ENCODE results near the gene VPS4B. TPM values are rescaled to one million over a fixed set of nuclear protein-coding genes. Genes with fewer than 3 reads are reported as not detected.

VPS4B gene
- 10 to 100 TPM; 36.0 to 50.5 (median 40.9) TPM for total RNA-seq

GRCh38 chr18:63422087-63422863 is at the start of gene VPS4B:
Gene VPS4B, minus strand, starts transcription at chr18:63422476. Its CDS starts 217 bp downstream, at chr18:63422259.
- peak; percentile 99 for DNase-seq
- TF ChIP-seq CTCF (IDR thresholded peaks at IDR 0.05): no peak
- peak in 1 of 2 donors; percentile 87 for TF ChIP-seq POLR2A (IDR thresholded peaks at IDR 0.05)
- peak within 1 kb of the TSS; percentile 92 to 96 (median 92) for H3K27ac ChIP-seq
- no peaks in the 10 kb centered on the region for H3K27me3 ChIP-seq
- H3K4me1 ChIP-seq: peaks cover 7 to 18% of the 10 kb centered on the region in 2 donors
- WGBS, 2 donors: 0% methylated on average over 19 to 42 of the region's 58 CpGs
- peak within 1 kb of the TSS; percentile 78 to 97 (median 90) for H3K4me3 ChIP-seq (replicated peaks in 1 of 3)
- intact Hi-C loops (cut with DNase I): loop anchor here (5.0 kb wide), 1 partner anchor 55 kb away; the partner anchor contains the start of gene KDSR
- no peaks in the 10 kb centered on the region for H3K9me3 ChIP-seq
- H3K36me3 ChIP-seq: no peaks in the 10 kb centered on the region

- no peak for DNase-seq
- no peak overlapping the region for H3K4me3 ChIP-seq (replicated peaks in 1 of 3)
- no peak for TF ChIP-seq POLR2A (IDR thresholded peaks at IDR 0.05)
- TF ChIP-seq CTCF (IDR thresholded peaks at IDR 0.05): no peak
- intact Hi-C loops (cut with DNase I): no loop called here
- H3K27ac ChIP-seq: no peak overlapping the region
- no peaks in the 10 kb centered on the region for H3K4me1 ChIP-seq
- WGBS, 2 donors: 86 to 88% methylated on average over 12 of the region's 12 CpGs
- no peaks in the 10 kb centered on the region for H3K36me3 ChIP-seq
- no peaks in the 10 kb centered on the region for H3K9me3 ChIP-seq
- H3K27me3 ChIP-seq: no peaks in the 10 kb centered on the region
These were observed 48.5 kb upstream of the VPS4B start for GRCh38 chr18:63470751-63471150.

GRCh38 chr18:63468575-63468974 is 46.3 kb upstream of the VPS4B start:
- WGBS, 2 donors: 90 to 96% methylated on average over 3 of the region's 3 CpGs
- Histone ChIP-seq H3K27ac (no peak overlapping the region), H3K4me3 (replicated peaks in 1 of 3) (no peak overlapping the region), H3K9me3 (no peaks in the 10 kb centered on the region), H3K27me3 (no peaks in the 10 kb centered on the region), H3K36me3 (no peaks in the 10 kb centered on the region), H3K4me1 (no peaks in the 10 kb centered on the region)
- no peak for TF ChIP-seq CTCF (IDR thresholded peaks at IDR 0.05)
- no peak for TF ChIP-seq POLR2A (IDR thresholded peaks at IDR 0.05)
- DNase-seq: no peak
- intact Hi-C loops (cut with DNase I): no loop called here

GRCh38 chr18:63467699-63468098 is 45.4 kb upstream of the VPS4B start:
- Histone ChIP-seq H3K36me3 (no peaks in the 10 kb centered on the region), H3K4me3 (replicated peaks in 1 of 3) (no peak overlapping the region), H3K4me1 (no peaks in the 10 kb centered on the region), H3K27ac (no peak overlapping the region), H3K9me3 (no peaks in the 10 kb centered on the region), H3K27me3 (no peaks in the 10 kb centered on the region)
- 78 to 82% methylated on average over 4 of the region's 4 CpGs for WGBS, 2 donors
- intact Hi-C loops (cut with DNase I): no loop called here
- no peak for DNase-seq
- no peak for TF ChIP-seq CTCF (IDR thresholded peaks at IDR 0.05)
- no peak for TF ChIP-seq POLR2A (IDR thresholded peaks at IDR 0.05)

GRCh38 chr18:63465059-63465458 is 42.8 kb upstream of the VPS4B start:
- WGBS, 2 donors: 66 to 83% methylated on average over 2 of the region's 2 CpGs
- intact Hi-C loops (cut with DNase I): no loop called here
- Histone ChIP-seq H3K27ac (no peak overlapping the region), H3K9me3 (no peaks in the 10 kb centered on the region), H3K36me3 (no peaks in the 10 kb centered on the region), H3K27me3 (no peaks in the 10 kb centered on the region), H3K4me1 (no peaks in the 10 kb centered on the region), H3K4me3 (replicated peaks in 1 of 3) (no peak overlapping the region)
- TF ChIP-seq POLR2A (IDR thresholded peaks at IDR 0.05) (no peak), CTCF (IDR thresholded peaks at IDR 0.05) (no peak)
- no peak for DNase-seq
